Measurements from ENCODE around the gene VPS13D.

DNA sequence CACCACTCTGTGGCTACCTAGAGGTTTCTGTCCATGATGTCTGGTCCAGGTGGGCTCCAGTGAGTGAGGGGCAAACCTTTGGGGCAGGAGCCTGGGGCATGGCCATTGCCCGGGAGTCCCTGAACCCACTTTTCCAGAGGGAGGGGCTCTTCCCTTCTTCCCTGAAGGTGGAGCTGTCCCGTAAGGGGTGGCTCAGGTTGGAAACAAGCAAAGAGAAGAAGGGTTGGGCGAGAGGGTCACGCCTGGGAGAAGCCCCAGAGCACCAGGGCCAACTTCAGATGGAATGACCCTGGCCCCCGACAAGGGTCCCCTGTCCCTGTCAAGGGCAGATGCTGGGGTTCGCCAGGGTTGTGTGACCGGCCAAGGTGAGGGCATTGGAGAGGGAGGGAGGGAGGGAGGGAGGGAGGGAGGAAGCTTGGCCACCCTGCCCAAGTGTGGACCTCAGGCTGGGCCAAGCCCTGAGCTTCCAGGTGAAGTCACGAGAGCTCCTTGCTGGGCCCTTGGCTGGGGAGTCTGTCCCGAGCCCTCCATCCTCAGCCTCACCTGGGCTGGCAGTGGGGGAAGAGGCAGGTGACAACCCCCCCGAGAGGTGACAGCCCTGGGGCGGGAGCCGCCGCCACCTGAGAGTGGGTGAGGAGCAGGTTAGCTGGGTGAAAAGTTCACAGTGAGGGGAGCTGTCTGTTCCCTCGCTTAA, 318.6 kb downstream of the VPS13D start:
- TF ChIP-seq, protein P1, sequence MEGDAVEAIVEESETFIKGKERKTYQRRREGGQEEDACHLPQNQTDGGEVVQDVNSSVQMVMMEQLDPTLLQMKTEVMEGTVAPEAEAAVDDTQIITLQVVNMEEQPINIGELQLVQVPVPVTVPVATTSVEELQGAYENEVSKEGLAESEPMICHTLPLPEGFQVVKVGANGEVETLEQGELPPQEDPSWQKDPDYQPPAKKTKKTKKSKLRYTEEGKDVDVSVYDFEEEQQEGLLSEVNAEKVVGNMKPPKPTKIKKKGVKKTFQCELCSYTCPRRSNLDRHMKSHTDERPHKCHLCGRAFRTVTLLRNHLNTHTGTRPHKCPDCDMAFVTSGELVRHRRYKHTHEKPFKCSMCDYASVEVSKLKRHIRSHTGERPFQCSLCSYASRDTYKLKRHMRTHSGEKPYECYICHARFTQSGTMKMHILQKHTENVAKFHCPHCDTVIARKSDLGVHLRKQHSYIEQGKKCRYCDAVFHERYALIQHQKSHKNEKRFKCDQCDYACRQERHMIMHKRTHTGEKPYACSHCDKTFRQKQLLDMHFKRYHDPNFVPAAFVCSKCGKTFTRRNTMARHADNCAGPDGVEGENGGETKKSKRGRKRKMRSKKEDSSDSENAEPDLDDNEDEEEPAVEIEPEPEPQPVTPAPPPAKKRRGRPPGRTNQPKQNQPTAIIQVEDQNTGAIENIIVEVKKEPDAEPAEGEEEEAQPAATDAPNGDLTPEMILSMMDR (IDR thresholded peaks at IDR 0.05) = no peak
- TF ChIP-seq POLR2A (IDR thresholded peaks at IDR 0.05) = no peak

Data from ovary (tissue), 3 donors.